ENCODE data around the gene METRN.
"Not testable (repeated sequence)": the region's sequence is repeated elsewhere in the genome, so short reads cannot be mapped to it uniquely, and the experiment has no call there.

METRN gene

GRCh38 chr16:687499-687898, 27.4 kb upstream of the METRN start:
- FAIRE-seq (no peak), DNase-seq (ENCODE audit: insufficient read length, low spot score) (no peak)
- no peak for TF ChIP-seq CTCF (IDR thresholded peaks at IDR 0.05; ENCODE audit: insufficient read depth, missing control alignments)

GRCh38 chr16:689175-689897, 25.6 kb upstream of the METRN start:
- no peak for FAIRE-seq

GRCh38 chr16:691242-691641, 23.7 kb upstream of the METRN start:
- FAIRE-seq; DNase-seq (ENCODE audit: insufficient read length, low spot score): not testable (repeated sequence)

More at GRCh38 chr16:689175-689897, 25.6 kb upstream of the METRN start:
- DNase-seq (ENCODE audit: insufficient read length, low spot score) = no peak
- no peak for TF ChIP-seq CTCF (IDR thresholded peaks at IDR 0.05; ENCODE audit: insufficient read depth, missing control alignments)

GRCh38 chr16:692356-693108, 22.4 kb upstream of the METRN start:
- no peak for TF ChIP-seq CTCF (IDR thresholded peaks at IDR 0.05; ENCODE audit: insufficient read depth, missing control alignments)
- no peak for FAIRE-seq
- DNase-seq (ENCODE audit: insufficient read length, low spot score) = no peak

- no peak for DNase-seq (ENCODE audit: insufficient read length, low spot score)
- no peak for TF ChIP-seq CTCF (IDR thresholded peaks at IDR 0.05; ENCODE audit: insufficient read depth, missing control alignments)
These were observed 21.6 kb upstream of the METRN start for GRCh38 chr16:693364-693763.

GRCh38 chr16:693766-694165, 21.2 kb upstream of the METRN start:
- no peak for DNase-seq (ENCODE audit: insufficient read length, low spot score)
- no peak for FAIRE-seq
- no peak for TF ChIP-seq CTCF (IDR thresholded peaks at IDR 0.05; ENCODE audit: insufficient read depth, missing control alignments)

More at GRCh38 chr16:693364-693763, 21.6 kb upstream of the METRN start:
- no peak for FAIRE-seq

GRCh38 chr16:694187-694862, 20.6 kb upstream of the METRN start:
- no peak for TF ChIP-seq CTCF (IDR thresholded peaks at IDR 0.05; ENCODE audit: insufficient read depth, missing control alignments)
- DNase-seq (ENCODE audit: insufficient read length, low spot score) (no peak), FAIRE-seq (no peak)
